Measurements from ENCODE around the gene TMEM9. TPM values are rescaled to one million over a fixed set of nuclear protein-coding genes. Genes with fewer than 3 reads are reported as not detected.

Gene TMEM9
- total and polyA plus RNA-seq, 10 of the 15 experiments (the other 5 are each of a cell fraction or from before 2014, with no cell fraction given) = 7.2 to 46.1 (median 17.3) TPM

- Histone ChIP-seq H3K4me2 (ENCODE audit: control insufficient read depth, insufficient read depth) (no peak overlapping the region), H3K27me3 (replicated peaks in 1 of 2; ENCODE audit: control insufficient read depth in 2 of 2, insufficient read depth in 2 of 2, low read length in 1 of 2) (no peaks in the 10 kb centered on the region), H3K79me2 (ENCODE audit: control insufficient read depth, insufficient read depth, low read length) (no peaks in the 10 kb centered on the region), H3K4me3 (no peak overlapping the region), H3K27ac (ENCODE audit: control insufficient read depth, insufficient read depth) (no peak overlapping the region), H2AFZ (ENCODE audit: control insufficient read depth, low read depth, low read length) (no peak overlapping the region), H3K9ac (ENCODE audit: control insufficient read depth, insufficient read depth, low read length) (no peak overlapping the region), H3K9me3 (replicated peaks; ENCODE audit: control insufficient read depth, insufficient read depth, low read length) (no peaks in the 10 kb centered on the region), H3K36me3 (ENCODE audit: control insufficient read depth in 2 of 2, insufficient read depth in 2 of 2, low read length in 1 of 2) (peaks cover 4 to 6% of the 10 kb centered on the region in 2 experiments; a peak in 3 of 4 replicates), H3K4me1 (ENCODE audit: control insufficient read depth, insufficient read depth, low read length) (no peaks in the 10 kb centered on the region), H4K20me1 (ENCODE audit: control insufficient read depth, insufficient read depth) (no peaks in the 10 kb centered on the region; the same call in 1 of the 2 replicates)
- ChIA-PET RAD21 (ENCODE audit: unreplicated experiment) (no interaction called here), SMC1A (ENCODE audit: uncharacterized antibody, unreplicated experiment) (no interaction called here), CTCF (interaction anchor here (1.1 kb wide), 1 partner anchor 9 kb away, joined by 4 read pairs; no protein-coding TSS in a partner anchor), POLR2A (interaction anchor here (0.5 to 1.4 kb wide), 2 partner anchors 14 to 861 kb away, joined by 3 to 4 read pairs; partner anchors contain the start of gene TMEM9)
- intact Hi-C loops (cut with micrococcal nuclease; ENCODE audit: unreplicated experiment) (no loop called here), in situ Hi-C loops (cut with MboI) (no loop called here)
- FAIRE-seq (no peak), DNase-seq (ENCODE audit: low read depth, low spot score) (no peak), ATAC-seq (no peak)
- BruUV-seq (replicated peaks) = no TSS peak
- WGBS (ENCODE audit: insufficient coverage, insufficient replicate concordance, low lambda C conversion rate, missing lambda C conversion rate) = 45% methylated on average over 10 of the region's 10 CpGs
- TF ChIP-seq PBX3 (IDR thresholded peaks at IDR 0.05; ENCODE audit: insufficient replicate concordance, low read depth, low read length) = no peak
- TF ChIP-seq CREB1 (IDR thresholded peaks at IDR 0.05; ENCODE audit: low read depth) = no peak
- no peak for TF ChIP-seq RB1 (IDR thresholded peaks at IDR 0.05; ENCODE audit: borderline replicate concordance)
- no peak for TF ChIP-seq CHD2 (IDR thresholded peaks at IDR 0.05; ENCODE audit: borderline replicate concordance, low read depth, low read length)
- TF ChIP-seq BHLHE40 (IDR thresholded peaks at IDR 0.05; ENCODE audit: borderline replicate concordance in 1 of 2, low read depth in 2 of 2, low read length in 1 of 2) = no peak
- no peak for TF ChIP-seq E2F4 (IDR thresholded peaks at IDR 0.05; ENCODE audit: low read depth, low read length)
- no peak for TF ChIP-seq ZNF687 (IDR thresholded peaks at IDR 0.05)
- TF ChIP-seq ZNF622 (IDR thresholded peaks at IDR 0.05) = no peak
- TF ChIP-seq CHD4 (IDR thresholded peaks at IDR 0.05) = no peak
- TF ChIP-seq ESRRA (IDR thresholded peaks at IDR 0.05; ENCODE audit: low read length) = no peak
- TF ChIP-seq ATF7 (IDR thresholded peaks at IDR 0.05; ENCODE audit: low read depth) = no peak
- no peak for TF ChIP-seq PRDM15 (CRISPR knock-in tag; IDR thresholded peaks at IDR 0.05)
- no peak for TF ChIP-seq LARP7 (IDR thresholded peaks at IDR 0.05)
- TF ChIP-seq KLF5 (IDR thresholded peaks at IDR 0.05; ENCODE audit: partially characterized antibody) = no peak
Measured at GRCh38 chr1:201140235-201140940, 13.9 kb downstream of the TMEM9 start.

Measured in GM12878 (cell line).